Muscle of leg (tissue), 16 donors: Measurements from ENCODE around the gene GPR152. TPM values are rescaled to one million over a fixed set of nuclear protein-coding genes. Genes with fewer than 3 reads are reported as not detected.

Experiments
- DNase-seq: peaks from one replicate; pipeline ENCODE4 v3.0.0; 2013
- H3K27ac ChIP-seq: one replicate; pipeline ENCODE4 v1.5.1; 2013; ENCODE audit warnings: mild to moderate bottlenecking, low read length, control low read depth
- H3K27me3 ChIP-seq: one replicate; pipeline ENCODE4 v1.6.1; 2013; ENCODE audit warnings: low read length; ENCODE audit not compliant: control insufficient read depth, insufficient read depth
- H3K36me3 ChIP-seq: one replicate; pipeline ENCODE4 v1.6.1; 2013; ENCODE audit warnings: low read length; ENCODE audit not compliant: control insufficient read depth, insufficient read depth
- H3K4me1 ChIP-seq: one replicate; pipeline ENCODE4 v1.6.1; 2013; ENCODE audit warnings: low read length; ENCODE audit not compliant: control insufficient read depth, insufficient read depth
- H3K4me3 ChIP-seq: one replicate; pipeline ENCODE4 v1.5.1; 2013; ENCODE audit warnings: low read length, control low read depth
- H3K9me3 ChIP-seq: replicated peaks from 2 replicates; pipeline ENCODE4 v1.6.1; 2013; ENCODE audit warnings: low read depth, low read length; ENCODE audit not compliant: control insufficient read depth
- WGBS: methylation state at CpG from one replicate; pipeline ENCODE4 v1.1.5; 2013; ENCODE audit warnings: missing lambda C conversion rate; ENCODE audit not compliant: insufficient coverage; 5-methylcytosine and 5-hydroxymethylcytosine counted together
- long read RNA-seq, 11 donors: transcript quantifications; one replicate each; lab custom pipeline, GENCODE V29; 2026
- polyA plus RNA-seq, 8 donors: library from polyadenylated mRNA; unstranded; fragments of 120-200 nt; gene quantifications; one replicate each; pipeline versions ENCODE4 v1.2.1 to v1.2.3, GENCODE V29; 2013; ENCODE audit warnings: inconsistent platforms in 1 of 8, low replicate concordance in 1 of 8; ENCODE audit not compliant: insufficient read length in 8 of 8, insufficient read depth in 1 of 8
- total RNA-seq: library from RNA; stranded (reverse); fragments of 120-200 nt; gene quantifications from one replicate; pipeline ENCODE4 v1.2.4, GENCODE V29; 2013

The GPR152 gene
- total RNA-seq (not detected), polyA plus RNA-seq (not detected)
- long read RNA-seq, donor 1: 0 reads
- long read RNA-seq, donor 2: 0 reads
- long read RNA-seq, donor 3: 0 reads
- long read RNA-seq, donor 4: 0 reads
- long read RNA-seq, donor 5: 0 reads
- long read RNA-seq, donor 6: 0 reads
- long read RNA-seq, donor 7: 0 reads
- long read RNA-seq, donor 8: 0 reads
- long read RNA-seq, donor 9: 0 reads
- long read RNA-seq, donor 10: 0 reads
- long read RNA-seq, donor 11: 0 reads

- Histone ChIP-seq H3K36me3 (no peaks in the 10 kb centered on the region), H3K27me3 (peaks cover 4% of the 10 kb centered on the region), H3K4me1 (peaks cover 9% of the 10 kb centered on the region), H3K27ac (no peak within 1 kb of the TSS), H3K4me3 (no peak within 1 kb of the TSS), H3K9me3 (no peaks in the 10 kb centered on the region)
- DNase-seq: no peak
- 76% methylated on average over 28 of the region's 33 CpGs for WGBS
These were observed at the start of gene GPR152 for GRCh38 chr11:67452141-67452952. Gene GPR152 (minus strand): TSS chr11:67452729. CDS start chr11:67452724, 5 bp downstream.

- H3K4me1 ChIP-seq: peaks cover 31% of the 10 kb centered on the region
- no peak for DNase-seq
- peaks cover 24% of the 10 kb centered on the region for H3K27me3 ChIP-seq
- H3K27ac ChIP-seq: no peak overlapping the region
- H3K4me3 ChIP-seq: no peak overlapping the region
- WGBS: 95% methylated on average over 18 of the region's 18 CpGs
- H3K36me3 ChIP-seq: peaks cover 18% of the 10 kb centered on the region
- no peaks in the 10 kb centered on the region for H3K9me3 ChIP-seq
These were observed 49.3 kb upstream of the GPR152 start for GRCh38 chr11:67501854-67502253.

GRCh38 chr11:67500831-67501715 is 48.5 kb upstream of the GPR152 start:
- H3K36me3 ChIP-seq: peaks cover 16% of the 10 kb centered on the region
- H3K4me3 ChIP-seq: no peak overlapping the region
- no peaks in the 10 kb centered on the region for H3K9me3 ChIP-seq
- no peak overlapping the region for H3K27ac ChIP-seq
- peaks cover 24% of the 10 kb centered on the region for H3K27me3 ChIP-seq
- peaks cover 23% of the 10 kb centered on the region for H3K4me1 ChIP-seq
- no peak for DNase-seq
- 91% methylated on average over 4 of the region's 9 CpGs for WGBS

- Histone ChIP-seq H3K9me3 (no peaks in the 10 kb centered on the region), H3K36me3 (peaks cover 18% of the 10 kb centered on the region)
These were observed 47.9 kb upstream of the GPR152 start for GRCh38 chr11:67500484-67500821.

GRCh38 chr11:67499808-67500483 is 47.4 kb upstream of the GPR152 start:
- Histone ChIP-seq H3K27me3 (peaks cover 24% of the 10 kb centered on the region), H3K4me3 (no peak overlapping the region), H3K9me3 (no peaks in the 10 kb centered on the region), H3K27ac (no peak overlapping the region), H3K4me1 (peaks cover 15% of the 10 kb centered on the region), H3K36me3 (peaks cover 23% of the 10 kb centered on the region)
- WGBS: 96% methylated on average over 18 of the region's 26 CpGs
- no peak for DNase-seq

More at GRCh38 chr11:67500484-67500821, 47.9 kb upstream of the GPR152 start:
- Histone ChIP-seq H3K4me3 (no peak overlapping the region), H3K27ac (no peak overlapping the region), H3K27me3 (peaks cover 24% of the 10 kb centered on the region), H3K4me1 (peaks cover 17% of the 10 kb centered on the region)
- WGBS: 100% methylated on average over 1 of the region's 1 CpG
- no peak for DNase-seq

GRCh38 chr11:67498544-67498972 is 46.0 kb upstream of the GPR152 start:
- Histone ChIP-seq H3K27me3 (peaks cover 12% of the 10 kb centered on the region), H3K27ac (no peak overlapping the region), H3K4me1 (peaks cover 4% of the 10 kb centered on the region), H3K4me3 (no peak overlapping the region), H3K36me3 (peaks cover 30% of the 10 kb centered on the region), H3K9me3 (no peaks in the 10 kb centered on the region)
- 90% methylated on average over 20 of the region's 21 CpGs for WGBS
- no peak for DNase-seq

GRCh38 chr11:67497656-67498291 is 45.2 kb upstream of the GPR152 start:
- no peak for DNase-seq
- no peaks in the 10 kb centered on the region for H3K4me1 ChIP-seq
- peaks cover 33% of the 10 kb centered on the region for H3K36me3 ChIP-seq
- peaks cover 5% of the 10 kb centered on the region for H3K27me3 ChIP-seq
- H3K27ac ChIP-seq: no peak overlapping the region
- H3K4me3 ChIP-seq: no peak overlapping the region
- no peaks in the 10 kb centered on the region for H3K9me3 ChIP-seq
- WGBS: 89% methylated on average over 19 of the region's 21 CpGs

- no peak for DNase-seq
- Histone ChIP-seq H3K27me3 (no peaks in the 10 kb centered on the region), H3K27ac (no peak overlapping the region), H3K4me1 (no peaks in the 10 kb centered on the region), H3K9me3 (no peaks in the 10 kb centered on the region), H3K4me3 (no peak overlapping the region), H3K36me3 (peaks cover 44% of the 10 kb centered on the region)
- WGBS: 88% methylated on average over 11 of the region's 12 CpGs
These were observed 43.6 kb upstream of the GPR152 start for GRCh38 chr11:67496113-67496512.

GRCh38 chr11:67495234-67496005 is 42.9 kb upstream of the GPR152 start:
- WGBS: 89% methylated on average over 11 of the region's 16 CpGs
- Histone ChIP-seq H3K27me3 (no peaks in the 10 kb centered on the region), H3K9me3 (no peaks in the 10 kb centered on the region), H3K4me1 (no peaks in the 10 kb centered on the region), H3K27ac (no peak overlapping the region), H3K4me3 (no peak overlapping the region), H3K36me3 (peaks cover 49% of the 10 kb centered on the region)
- no peak for DNase-seq
